HUES6 (cell line): ENCODE data around the gene SMARCD3.
A peak's percentile ranks its signal among the peaks of the same experiment; 100 is the strongest.

Experiments
- H3K27ac ChIP-seq: 2 replicates; pipeline ENCODE4 v1.7.0; 2013; ENCODE audit warnings: low read depth, mild to moderate bottlenecking, low read length, inconsistent platforms
- H3K27me3 ChIP-seq: 2 replicates; pipeline ENCODE4 v1.6.1; 2013; ENCODE audit warnings: low read length; ENCODE audit not compliant: control insufficient read depth, insufficient read depth
- H3K36me3 ChIP-seq: 2 replicates; pipeline ENCODE4 v1.6.1; 2013; ENCODE audit warnings: low read length; ENCODE audit not compliant: control insufficient read depth, insufficient read depth
- H3K4me1 ChIP-seq: 2 replicates; pipeline ENCODE4 v1.6.1; 2013; ENCODE audit warnings: low read length; ENCODE audit not compliant: control insufficient read depth, insufficient read depth
- H3K4me3 ChIP-seq: 2 replicates; pipeline ENCODE4 v1.5.1; 2013; ENCODE audit warnings: low read depth, low read length
- H3K9ac ChIP-seq: one replicate; pipeline ENCODE4 v1.6.1; 2013; ENCODE audit warnings: mild to moderate bottlenecking, low read length
- H3K9me3 ChIP-seq: 2 replicates; pipeline ENCODE4 v1.6.1; 2013; ENCODE audit warnings: low read depth, low read length; ENCODE audit not compliant: control insufficient read depth, insufficient read depth

Gene SMARCD3

DNA sequence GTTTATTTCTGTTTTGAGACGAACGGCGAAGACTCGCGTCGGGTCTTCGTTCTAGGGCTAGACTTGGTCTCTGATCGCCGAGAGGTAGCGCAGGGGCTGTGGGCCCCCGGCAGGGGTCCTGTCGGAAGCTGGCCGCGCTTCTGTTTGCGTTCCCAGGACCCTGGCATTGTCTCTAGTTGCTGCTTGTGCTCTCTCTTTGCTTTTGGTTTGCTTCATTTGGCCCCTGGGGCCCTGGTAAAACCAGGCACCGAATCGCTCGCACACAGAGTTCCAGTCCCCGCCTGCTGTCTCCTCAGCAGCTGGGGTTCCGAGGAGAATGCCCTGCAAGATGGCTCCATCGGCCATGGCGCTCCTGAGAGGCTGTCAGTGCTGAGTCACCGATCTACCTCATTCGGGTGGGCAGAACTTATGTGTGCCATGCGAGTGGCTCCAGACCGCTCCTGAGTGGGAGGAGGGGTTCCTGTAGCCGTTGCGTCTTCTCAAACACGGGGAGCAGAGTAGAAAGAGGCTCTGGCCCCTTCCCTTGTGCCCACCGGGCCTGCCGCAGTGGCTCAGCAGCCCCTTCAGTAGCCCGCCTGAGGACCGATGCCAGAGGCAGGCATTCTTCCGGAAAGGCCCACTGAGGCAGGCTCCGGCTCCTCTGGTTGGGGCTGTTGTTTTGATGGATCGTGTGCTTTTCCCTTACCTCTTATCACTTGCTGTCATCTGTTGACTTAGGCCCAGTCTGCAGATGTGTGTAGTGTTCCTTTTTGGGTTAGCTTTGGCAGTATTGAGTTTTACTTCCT, 15.4 kb downstream of the SMARCD3 start:
- peak overlapping the region; percentile 93 for H3K9ac ChIP-seq
- peak overlapping the region; percentile 81 for H3K4me3 ChIP-seq
- H3K9me3 ChIP-seq = no peaks in the 10 kb centered on the region
- H3K27me3 ChIP-seq = no peaks in the 10 kb centered on the region
- peak overlapping the region; percentile 79; the same call in 1 of the 2 replicates for H3K27ac ChIP-seq
- peaks cover 15% of the 10 kb centered on the region for H3K4me1 ChIP-seq
- H3K36me3 ChIP-seq = peaks cover 40% of the 10 kb centered on the region

DNA sequence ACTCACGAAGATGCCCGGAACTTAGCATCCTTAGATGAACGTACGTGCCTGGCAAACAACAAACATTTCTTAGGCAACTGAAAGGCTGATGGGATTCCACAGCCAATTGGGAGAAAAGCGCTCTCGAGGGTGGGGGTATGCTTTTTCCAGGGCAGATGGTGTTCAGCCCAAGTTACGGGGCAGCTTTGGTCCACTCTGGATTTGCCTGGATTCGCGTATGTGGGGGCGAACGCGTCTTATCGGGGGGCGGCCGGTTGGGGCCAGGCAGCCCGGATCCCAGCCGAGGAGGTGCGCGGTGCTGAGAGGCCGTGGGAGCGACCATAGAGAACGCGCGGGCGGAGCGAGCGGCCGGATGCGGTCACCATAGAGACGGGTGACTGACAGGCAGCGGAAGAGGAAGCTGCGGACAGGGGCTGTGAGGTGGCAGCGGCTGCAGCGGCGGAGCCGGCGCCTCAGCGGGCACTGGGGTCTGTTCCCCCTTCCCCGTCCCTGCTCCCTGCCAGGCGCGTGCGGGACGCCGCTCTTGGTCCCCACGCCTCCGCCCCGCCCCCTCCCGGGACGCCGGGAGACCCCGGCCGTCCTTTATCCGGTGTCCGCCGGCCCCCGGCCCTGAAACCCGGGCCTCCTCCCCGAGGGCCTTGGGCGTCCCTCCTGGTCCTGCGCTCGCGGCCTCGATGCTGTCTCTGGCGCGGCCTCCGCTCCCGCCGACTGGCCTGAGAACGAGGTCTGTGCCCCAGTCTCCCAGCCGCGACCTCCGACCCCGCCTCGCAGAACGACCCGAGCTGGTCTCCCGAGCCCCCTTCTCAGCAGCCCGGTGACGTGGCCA, 16.2 kb downstream of the SMARCD3 start, which contains the start of gene CHPF2:
Gene CHPF2, plus strand, starts transcription at position 393 of the 826 bp plus-strand sequence. CDS start 1,529 bp downstream, outside the sequence.
- no peaks in the 10 kb centered on the region for H3K27me3 ChIP-seq
- H3K9me3 ChIP-seq = no peaks in the 10 kb centered on the region
- peak within 1 kb of the TSS; percentile 79; the same call in 1 of the 2 replicates for H3K27ac ChIP-seq
- peak within 1 kb of the TSS; percentile 81 for H3K4me3 ChIP-seq
- H3K4me1 ChIP-seq = peaks cover 20% of the 10 kb centered on the region
- H3K9ac ChIP-seq = peak within 1 kb of the TSS; percentile 93
- H3K36me3 ChIP-seq = peaks cover 32% of the 10 kb centered on the region

DNA sequence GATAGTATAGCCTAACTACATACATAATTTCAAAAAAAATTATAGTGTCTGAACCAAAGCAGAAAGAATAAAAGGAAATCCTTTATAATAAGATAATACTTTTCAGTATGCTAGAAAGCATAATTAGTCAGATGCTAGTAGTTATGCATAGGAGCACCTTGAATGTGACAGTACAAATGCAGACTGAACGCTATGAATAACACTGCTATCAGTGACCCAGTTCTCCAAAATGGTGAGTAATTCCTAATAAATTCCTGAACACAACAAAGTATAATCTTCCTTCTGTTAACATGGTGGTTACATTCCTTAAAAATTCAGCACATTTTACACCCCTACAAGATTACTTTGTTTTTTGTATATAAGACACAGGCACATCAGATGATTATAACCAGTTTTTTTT, 17.4 kb downstream of the SMARCD3 start:
- Histone ChIP-seq H3K4me3 (no peak overlapping the region), H3K4me1 (peaks cover 22% of the 10 kb centered on the region), H3K36me3 (peaks cover 20% of the 10 kb centered on the region), H3K9ac (no peak overlapping the region), H3K27me3 (no peaks in the 10 kb centered on the region), H3K27ac (no peak overlapping the region), H3K9me3 (no peaks in the 10 kb centered on the region)

DNA sequence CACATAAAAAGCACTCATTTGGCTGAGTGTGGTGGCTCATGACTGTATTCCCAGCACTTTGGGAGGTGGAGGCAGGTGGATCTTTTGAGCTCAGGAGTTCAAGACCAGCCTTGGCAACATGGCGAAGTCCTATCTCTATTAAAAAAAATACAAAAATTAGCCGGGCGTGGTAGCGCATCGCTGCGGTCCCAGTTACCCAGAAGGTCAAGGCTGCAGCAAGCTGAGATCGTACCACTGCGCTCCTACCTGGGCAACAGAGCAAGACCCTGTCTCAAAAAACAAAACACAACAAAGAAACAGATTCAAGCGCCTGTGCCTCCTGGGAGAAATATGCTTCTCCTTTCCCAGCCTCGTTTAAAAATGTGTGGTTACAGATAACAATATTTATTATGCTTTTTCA, 19.2 kb downstream of the SMARCD3 start:
- Histone ChIP-seq H3K36me3 (peaks cover 12% of the 10 kb centered on the region), H3K27ac (no peak overlapping the region), H3K4me3 (no peak overlapping the region), H3K9me3 (no peaks in the 10 kb centered on the region), H3K9ac (no peak overlapping the region), H3K27me3 (no peaks in the 10 kb centered on the region), H3K4me1 (peaks cover 26% of the 10 kb centered on the region)

DNA sequence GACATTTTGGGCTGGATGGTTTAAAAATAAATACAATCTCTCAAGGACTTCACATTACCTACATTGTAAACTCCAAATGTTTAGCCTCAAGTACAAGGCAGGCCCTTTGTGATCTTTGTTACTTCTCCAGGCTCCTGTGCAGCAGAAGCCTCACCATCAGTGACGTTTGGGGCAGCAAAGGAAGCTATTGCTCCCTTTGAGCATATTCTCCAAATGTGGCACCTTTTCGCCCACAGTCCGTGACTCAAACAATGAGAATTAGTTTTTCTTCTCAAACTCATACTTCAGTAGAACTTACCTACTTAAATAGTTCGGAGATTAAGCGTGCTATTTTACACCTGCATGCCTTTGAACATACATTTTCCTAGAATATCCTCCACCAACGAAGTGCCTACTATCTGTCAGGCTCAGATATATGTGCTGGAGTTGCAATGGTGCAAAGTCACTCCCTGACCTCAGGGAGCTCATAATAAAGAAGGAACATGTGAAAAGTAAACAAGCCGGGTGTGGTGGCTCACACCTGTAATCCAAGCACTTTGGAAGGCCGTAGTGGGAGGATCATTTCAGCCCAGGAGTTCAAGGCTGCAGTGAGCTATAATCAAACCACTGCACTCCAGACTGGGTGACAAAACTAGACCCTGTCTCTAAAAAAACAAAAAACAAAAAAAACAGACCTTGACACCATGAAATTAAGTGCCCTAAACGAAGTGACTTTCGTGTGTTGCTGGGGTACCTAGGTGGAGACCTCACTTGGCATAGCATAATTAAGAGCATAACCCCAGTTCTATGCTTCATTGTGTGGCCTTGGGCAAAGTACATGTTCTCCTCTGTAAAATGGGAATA, 20.2 kb downstream of the SMARCD3 start:
- Histone ChIP-seq H3K27me3 (no peaks in the 10 kb centered on the region), H3K9ac (peak overlapping the region; percentile 84), H3K4me3 (peak overlapping the region; percentile 97), H3K27ac (peak overlapping the region; percentile 78; the same call in 1 of the 2 replicates), H3K9me3 (no peaks in the 10 kb centered on the region), H3K36me3 (peaks cover 20% of the 10 kb centered on the region), H3K4me1 (peaks cover 20% of the 10 kb centered on the region)

DNA sequence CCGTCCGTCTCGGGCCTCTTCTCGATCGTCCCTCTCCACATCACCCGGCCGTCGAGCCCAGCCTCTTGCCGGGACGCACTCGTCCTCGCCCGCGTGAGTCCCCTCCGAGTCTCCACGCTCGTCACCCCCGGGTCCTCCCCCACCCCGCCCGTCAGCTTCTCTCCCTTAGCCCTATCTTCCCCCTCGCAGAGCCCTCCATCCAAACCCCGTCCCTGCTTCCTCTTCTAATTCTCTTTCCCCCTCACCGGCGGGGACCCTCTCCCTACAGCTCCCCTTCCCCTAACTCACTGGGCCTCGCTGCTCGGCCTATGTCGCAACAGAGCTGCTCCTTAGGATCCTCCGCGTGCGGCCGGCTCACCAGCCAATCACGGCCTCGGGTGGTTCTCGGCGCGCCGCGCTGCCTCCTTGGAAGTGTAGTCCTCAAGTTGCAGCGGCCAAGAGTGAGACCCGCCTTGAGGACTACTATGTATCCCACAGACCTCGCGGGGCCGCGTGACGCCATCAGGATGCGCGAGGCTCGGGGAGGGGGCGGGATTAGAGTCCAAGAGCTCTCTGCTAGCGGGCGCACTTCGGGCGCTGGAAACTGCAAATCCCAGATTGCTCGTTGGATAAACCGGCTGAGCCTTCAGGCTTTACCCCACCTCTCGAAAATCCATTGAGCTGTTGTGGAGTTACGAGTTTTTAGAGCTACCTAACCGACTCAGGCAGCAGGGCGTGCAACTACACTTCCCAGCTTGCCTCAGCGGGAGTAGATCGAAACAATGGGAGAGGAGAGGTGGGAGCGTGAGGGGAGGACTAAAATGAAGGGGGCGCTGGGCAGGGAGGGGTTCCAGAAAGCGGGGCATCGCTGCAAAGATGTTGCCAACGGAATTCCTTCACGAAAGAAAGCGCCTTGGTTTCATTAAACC, 21.4 kb downstream of the SMARCD3 start, which contains the start of gene ABCF2:
Gene ABCF2, minus strand, starts transcription at position 331 of the 908 bp plus-strand sequence. CDS start 747 bp downstream, outside the sequence.
- no peaks in the 10 kb centered on the region for H3K9me3 ChIP-seq
- peak within 1 kb of the TSS; percentile 97 for H3K4me3 ChIP-seq
- peak within 1 kb of the TSS; percentile 84 for H3K9ac ChIP-seq
- peaks cover 31% of the 10 kb centered on the region for H3K36me3 ChIP-seq
- H3K27me3 ChIP-seq = no peaks in the 10 kb centered on the region
- peak within 1 kb of the TSS; percentile 78 for H3K27ac ChIP-seq
- peaks cover 18% of the 10 kb centered on the region; the same call in 1 of the 2 replicates for H3K4me1 ChIP-seq

DNA sequence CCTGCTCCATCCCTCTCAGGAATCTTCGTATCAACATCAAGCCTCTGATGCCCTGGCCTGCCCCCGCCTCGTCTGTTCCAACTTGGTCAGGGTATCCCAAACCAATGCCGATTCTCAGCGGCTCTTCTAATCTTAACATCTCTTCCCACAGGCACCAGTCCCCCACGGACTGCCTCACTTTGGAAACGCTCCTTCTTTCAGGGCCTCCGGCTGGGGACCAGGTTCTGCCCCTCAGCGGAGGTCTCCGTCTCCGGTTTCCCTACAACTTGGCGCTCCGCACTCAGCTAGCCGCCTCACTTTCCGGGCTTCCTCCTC, 22.0 kb downstream of the SMARCD3 start:
- Histone ChIP-seq H3K9ac (peak overlapping the region; percentile 78), H3K27me3 (no peaks in the 10 kb centered on the region), H3K36me3 (peaks cover 36% of the 10 kb centered on the region), H3K9me3 (no peaks in the 10 kb centered on the region), H3K4me1 (peaks cover 13% of the 10 kb centered on the region; the same call in 1 of the 2 replicates), H3K27ac (no peak overlapping the region; the same call in 1 of the 2 replicates), H3K4me3 (peak overlapping the region; percentile 97)

DNA sequence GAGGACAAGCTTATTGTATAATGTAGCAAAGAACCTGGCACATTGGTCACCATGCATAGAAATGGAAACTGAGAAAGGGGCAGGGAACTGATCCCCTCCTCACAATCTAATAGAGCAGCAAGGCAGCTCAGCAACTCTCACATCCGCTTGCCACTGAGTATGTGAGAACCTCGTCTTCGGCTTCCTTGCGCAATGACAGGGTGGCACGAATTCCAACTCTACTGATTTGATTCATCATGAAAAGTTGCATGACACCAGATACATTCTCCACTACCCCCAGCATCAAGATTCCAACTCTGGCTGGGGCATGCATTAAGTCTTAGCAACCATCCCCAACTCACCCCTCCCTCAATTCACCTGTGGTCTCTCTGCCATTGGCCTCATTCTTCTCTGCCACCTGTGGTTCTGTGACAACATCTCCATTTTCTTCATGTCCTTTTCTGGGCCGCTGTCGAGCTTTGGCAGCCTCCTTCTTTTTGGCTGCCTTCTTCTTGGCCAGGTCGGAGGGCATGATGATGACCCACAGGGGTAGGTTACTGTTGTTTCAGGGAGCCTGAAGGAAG, 22.5 kb downstream of the SMARCD3 start:
- H3K9me3 ChIP-seq = no peaks in the 10 kb centered on the region
- H3K4me1 ChIP-seq = peaks cover 13% of the 10 kb centered on the region; the same call in 1 of the 2 replicates
- peaks cover 39% of the 10 kb centered on the region for H3K36me3 ChIP-seq
- no peaks in the 10 kb centered on the region for H3K27me3 ChIP-seq
- H3K4me3 ChIP-seq = peak overlapping the region; percentile 97
- peak overlapping the region; percentile 78 for H3K9ac ChIP-seq
- H3K27ac ChIP-seq = no peak overlapping the region

DNA sequence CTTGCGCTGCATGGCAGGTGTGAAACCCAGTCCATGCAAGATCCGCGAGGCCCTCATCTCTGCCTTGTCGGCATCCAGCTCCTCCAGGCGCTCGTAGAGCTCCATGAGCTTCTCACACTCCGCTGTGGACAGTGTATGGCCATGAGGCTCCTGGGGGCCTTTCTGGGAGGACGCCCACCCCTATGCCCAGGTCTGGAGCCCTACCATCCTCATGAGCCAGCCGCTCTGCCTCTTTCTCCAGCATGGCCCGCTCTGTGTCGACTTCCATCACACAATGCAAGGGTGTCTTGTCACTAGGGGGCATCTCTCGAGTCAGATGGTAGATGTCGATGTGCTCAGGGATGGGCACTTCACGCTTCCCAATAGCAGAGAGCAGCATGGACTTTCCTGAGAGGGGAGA, 24.8 kb downstream of the SMARCD3 start:
- H3K4me1 ChIP-seq = peaks cover 13% of the 10 kb centered on the region; the same call in 1 of the 2 replicates
- H3K27me3 ChIP-seq = no peaks in the 10 kb centered on the region
- no peak overlapping the region for H3K4me3 ChIP-seq
- H3K9ac ChIP-seq = no peak overlapping the region
- peaks cover 60% of the 10 kb centered on the region for H3K36me3 ChIP-seq
- no peaks in the 10 kb centered on the region for H3K9me3 ChIP-seq
- no peak overlapping the region for H3K27ac ChIP-seq
